Neural progenitor cell (in vitro differentiated cells): ENCODE data around the gene STEAP3. TPM values are rescaled to one million over a fixed set of nuclear protein-coding genes. Genes with fewer than 3 reads are reported as not detected.

Source experiments
- DNase-seq: peaks from one replicate; pipeline ENCODE4 v3.0.0-alpha.2; 2016; ENCODE audit warnings: low spot score
- H2AFZ ChIP-seq: fragments of 200-600 bp; sonication (generic); replicated peaks from 2 replicates; pipeline ENCODE4 v1.6.1; 2016; ENCODE audit warnings: antibody characterized with exemption
- H3F3A ChIP-seq: fragments of 200-600 bp; sonication (generic); 2 replicates; pipeline ENCODE4 v1.6.1; 2016; ENCODE audit warnings: antibody characterized with exemption, low read depth
- H3K27ac ChIP-seq: fragments of 200-600 bp; sonication (generic); 2 replicates; pipeline ENCODE4 v1.5.1; 2016; ENCODE audit warnings: mild to moderate bottlenecking
- H3K27me3 ChIP-seq: fragments of 200-600 bp; sonication (generic); 2 replicates; pipeline ENCODE4 v1.6.1; 2016; ENCODE audit warnings: mild to moderate bottlenecking, moderate library complexity
- H3K36me3 ChIP-seq: fragments of 200-600 bp; sonication (generic); 2 replicates; pipeline ENCODE4 v1.5.1; 2016
- H3K4me1 ChIP-seq: fragments of 200-600 bp; sonication (generic); 2 replicates; pipeline ENCODE4 v1.6.1; 2016; ENCODE audit warnings: mixed run types
- H3K4me2 ChIP-seq: fragments of 200-600 bp; sonication (generic); 2 replicates; pipeline ENCODE4 v1.6.1; 2016
- H3K4me3 ChIP-seq: fragments of 200-600 bp; sonication (generic); 2 replicates; pipeline ENCODE4 v1.5.1; 2016
- H3K79me2 ChIP-seq: fragments of 200-600 bp; sonication (generic); 2 replicates; pipeline ENCODE4 v1.6.1; 2016; ENCODE audit warnings: low read depth
- H3K9ac ChIP-seq: fragments of 200-600 bp; sonication (generic); 2 replicates; pipeline ENCODE4 v1.6.1; 2016
- H3K9me3 ChIP-seq: fragments of 200-600 bp; sonication (generic); 2 replicates; pipeline ENCODE4 v1.5.1; 2016; ENCODE audit warnings: low read depth
- H4K20me1 ChIP-seq: fragments of 200-600 bp; sonication (generic); 2 replicates; pipeline ENCODE4 v1.6.1; 2016; ENCODE audit warnings: low read depth
- H3K27ac Mint-ChIP-seq: 3 replicates; pipeline ENCODE4 v1.8.0; 2021; ENCODE audit warnings: mixed read lengths
- H3K27me3 Mint-ChIP-seq: 2 replicates; pipeline ENCODE4 v1.8.0; 2022; ENCODE audit warnings: low read depth, mild to moderate bottlenecking, inconsistent platforms, moderate library complexity, mixed read lengths; ENCODE audit not compliant: insufficient read depth
- H3K36me3 Mint-ChIP-seq: 3 replicates; pipeline ENCODE4 v1.8.0; 2021; ENCODE audit warnings: mixed read lengths
- H3K4me1 Mint-ChIP-seq: 3 replicates; pipeline ENCODE4 v1.8.0; 2021; ENCODE audit warnings: mixed read lengths
- H3K4me3 Mint-ChIP-seq: 3 replicates; pipeline ENCODE4 v1.8.0; 2021; ENCODE audit warnings: mild to moderate bottlenecking, moderate library complexity, mixed read lengths
- H3K9me3 Mint-ChIP-seq: 3 replicates; pipeline ENCODE4 v1.8.0; 2020; ENCODE audit warnings: mixed read lengths
- EZH2 ChIP-seq: fragments of 200-600 bp; sonication (generic); IDR thresholded peaks from 2 replicates; pipeline ENCODE4 v1.6.1; 2017; ENCODE audit warnings: antibody characterized with exemption, mild to moderate bottlenecking, moderate library complexity
- EZH2phosphoT487 ChIP-seq: fragments of 200-600 bp; sonication (generic); IDR thresholded peaks from 2 replicates; pipeline ENCODE4 v1.6.1; 2017; ENCODE audit warnings: antibody characterized with exemption
- total RNA-seq: library from RNA; depleted of rRNA; stranded (reverse); fragments of >200 nt; gene quantifications from 2 replicates; pipeline ENCODE4 v1.2.3, GENCODE V29; 2015; ENCODE audit warnings: low replicate concordance
- TF ChIP-seq, protein P1 (sequence below): fragments of 200-600 bp; sonication (generic); IDR thresholded peaks from 2 replicates; pipeline ENCODE4 v1.5.1; 2017; ENCODE audit warnings: antibody characterized with exemption, mild to moderate bottlenecking

The STEAP3 gene
- total RNA-seq, 1 donor from 2014 or later, result 0.30 TPM

DNA sequence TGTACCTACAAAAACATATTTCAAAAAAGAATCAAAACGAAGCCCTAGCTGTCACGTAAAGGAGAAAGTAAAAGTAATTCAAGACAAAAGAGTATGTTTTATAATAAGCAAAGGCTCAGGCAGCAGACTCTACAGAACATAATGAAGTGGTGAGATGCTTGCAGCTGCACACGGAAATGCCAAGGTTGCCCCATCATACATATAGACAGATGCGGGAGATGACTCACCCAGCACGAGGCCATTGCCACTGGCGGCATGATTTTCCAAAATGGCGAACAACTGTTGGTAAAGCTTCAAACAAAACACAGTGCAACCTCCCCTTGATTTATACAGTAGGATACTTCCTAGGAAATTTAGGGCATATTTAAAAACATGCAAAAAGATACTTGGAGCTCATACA lies 39.1 kb upstream of the STEAP3 start:
- H3K36me3 Mint-ChIP-seq, result no peaks in the 10 kb centered on the region
- H3F3A ChIP-seq, result no peaks in the 10 kb centered on the region
- no peaks in the 10 kb centered on the region for H3K9me3 ChIP-seq
- no peak overlapping the region for H3K27ac Mint-ChIP-seq
- H3K27me3 ChIP-seq, result no peaks in the 10 kb centered on the region
- no peaks in the 10 kb centered on the region for H3K36me3 ChIP-seq
- no peaks in the 10 kb centered on the region for H3K27me3 Mint-ChIP-seq
- no peaks in the 10 kb centered on the region for H3K79me2 ChIP-seq
- no peak overlapping the region for H3K4me3 Mint-ChIP-seq
- H3K4me1 Mint-ChIP-seq, result no peaks in the 10 kb centered on the region
- no peak overlapping the region for H3K4me2 ChIP-seq
- TF ChIP-seq EZH2phosphoT487 (no peak), EZH2 (no peak)
- TF ChIP-seq, protein P1, sequence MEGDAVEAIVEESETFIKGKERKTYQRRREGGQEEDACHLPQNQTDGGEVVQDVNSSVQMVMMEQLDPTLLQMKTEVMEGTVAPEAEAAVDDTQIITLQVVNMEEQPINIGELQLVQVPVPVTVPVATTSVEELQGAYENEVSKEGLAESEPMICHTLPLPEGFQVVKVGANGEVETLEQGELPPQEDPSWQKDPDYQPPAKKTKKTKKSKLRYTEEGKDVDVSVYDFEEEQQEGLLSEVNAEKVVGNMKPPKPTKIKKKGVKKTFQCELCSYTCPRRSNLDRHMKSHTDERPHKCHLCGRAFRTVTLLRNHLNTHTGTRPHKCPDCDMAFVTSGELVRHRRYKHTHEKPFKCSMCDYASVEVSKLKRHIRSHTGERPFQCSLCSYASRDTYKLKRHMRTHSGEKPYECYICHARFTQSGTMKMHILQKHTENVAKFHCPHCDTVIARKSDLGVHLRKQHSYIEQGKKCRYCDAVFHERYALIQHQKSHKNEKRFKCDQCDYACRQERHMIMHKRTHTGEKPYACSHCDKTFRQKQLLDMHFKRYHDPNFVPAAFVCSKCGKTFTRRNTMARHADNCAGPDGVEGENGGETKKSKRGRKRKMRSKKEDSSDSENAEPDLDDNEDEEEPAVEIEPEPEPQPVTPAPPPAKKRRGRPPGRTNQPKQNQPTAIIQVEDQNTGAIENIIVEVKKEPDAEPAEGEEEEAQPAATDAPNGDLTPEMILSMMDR, result no peak
- no peaks in the 10 kb centered on the region for H3K9me3 Mint-ChIP-seq
- no peak overlapping the region for H3K9ac ChIP-seq
- no peak overlapping the region for H3K27ac ChIP-seq
- DNase-seq, result no peak
- no peaks in the 10 kb centered on the region for H4K20me1 ChIP-seq
- H3K4me1 ChIP-seq, result no peaks in the 10 kb centered on the region
- H3K4me3 ChIP-seq, result no peak overlapping the region
- H2AFZ ChIP-seq, result no peak overlapping the region

GRCh38 chr2:119190321-119191111 lies 33.1 kb upstream of the STEAP3 start:
- Mint-ChIP-seq H3K27me3 (peaks cover 7% of the 10 kb centered on the region), H3K27ac (no peak overlapping the region), H3K4me3 (no peak overlapping the region), H3K9me3 (peaks cover 2% of the 10 kb centered on the region), H3K4me1 (no peaks in the 10 kb centered on the region), H3K36me3 (no peaks in the 10 kb centered on the region)
- Histone ChIP-seq H2AFZ (no peak overlapping the region), H3K27me3 (peaks cover 5% of the 10 kb centered on the region), H3K9ac (no peak overlapping the region), H3K4me1 (no peaks in the 10 kb centered on the region), H3K9me3 (no peaks in the 10 kb centered on the region), H3K27ac (no peak overlapping the region), H3K4me2 (no peak overlapping the region), H3K79me2 (no peaks in the 10 kb centered on the region), H3F3A (no peaks in the 10 kb centered on the region), H4K20me1 (no peaks in the 10 kb centered on the region), H3K36me3 (no peaks in the 10 kb centered on the region), H3K4me3 (no peak overlapping the region)
- TF ChIP-seq, protein P1, result no peak
- TF ChIP-seq EZH2phosphoT487 (no peak), EZH2 (no peak)
- DNase-seq, result no peak

DNA sequence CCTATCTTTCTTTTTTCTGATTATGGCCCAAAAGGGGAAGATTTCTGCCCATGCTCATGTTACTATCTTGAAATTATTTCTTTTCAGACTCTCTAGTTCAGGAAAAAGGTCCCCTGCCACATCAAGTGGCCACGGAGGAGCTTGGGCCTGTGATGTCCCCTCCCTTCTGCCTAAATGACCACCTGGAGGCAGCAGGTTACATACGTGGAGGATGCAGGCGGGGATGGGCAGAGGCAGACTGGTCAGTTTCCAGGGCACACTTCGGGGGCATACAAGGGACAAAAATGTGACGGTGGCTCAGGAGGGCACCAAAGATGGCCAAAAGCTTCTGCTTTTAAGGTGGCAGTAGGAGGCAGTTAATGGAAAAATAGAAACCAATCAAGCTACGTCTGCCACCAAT lies 30.7 kb upstream of the STEAP3 start:
- H3K4me3 ChIP-seq, result no peak overlapping the region
- H3K27me3 ChIP-seq, result peaks cover 21% of the 10 kb centered on the region
- Mint-ChIP-seq H3K27me3 (peaks cover 13% of the 10 kb centered on the region), H3K27ac (no peak overlapping the region), H3K9me3 (peaks cover 2% of the 10 kb centered on the region), H3K4me1 (peaks cover 17% of the 10 kb centered on the region), H3K4me3 (no peak overlapping the region), H3K36me3 (no peaks in the 10 kb centered on the region)
- no peak for TF ChIP-seq EZH2phosphoT487
- no peak for TF ChIP-seq EZH2
- TF ChIP-seq, protein P1, result no peak
- H3K4me2 ChIP-seq, result no peak overlapping the region
- peaks cover 11% of the 10 kb centered on the region for H3K4me1 ChIP-seq
- no peak overlapping the region for H3K9ac ChIP-seq
- peaks cover 7% of the 10 kb centered on the region for H3F3A ChIP-seq
- H2AFZ ChIP-seq, result no peak overlapping the region
- no peaks in the 10 kb centered on the region for H3K9me3 ChIP-seq
- no peaks in the 10 kb centered on the region for H3K36me3 ChIP-seq
- no peaks in the 10 kb centered on the region for H3K79me2 ChIP-seq
- no peaks in the 10 kb centered on the region for H4K20me1 ChIP-seq
- no peak overlapping the region for H3K27ac ChIP-seq
- DNase-seq, result no peak
